ENCODE results near the gene BOD1L2.

Gene BOD1L2

DNA sequence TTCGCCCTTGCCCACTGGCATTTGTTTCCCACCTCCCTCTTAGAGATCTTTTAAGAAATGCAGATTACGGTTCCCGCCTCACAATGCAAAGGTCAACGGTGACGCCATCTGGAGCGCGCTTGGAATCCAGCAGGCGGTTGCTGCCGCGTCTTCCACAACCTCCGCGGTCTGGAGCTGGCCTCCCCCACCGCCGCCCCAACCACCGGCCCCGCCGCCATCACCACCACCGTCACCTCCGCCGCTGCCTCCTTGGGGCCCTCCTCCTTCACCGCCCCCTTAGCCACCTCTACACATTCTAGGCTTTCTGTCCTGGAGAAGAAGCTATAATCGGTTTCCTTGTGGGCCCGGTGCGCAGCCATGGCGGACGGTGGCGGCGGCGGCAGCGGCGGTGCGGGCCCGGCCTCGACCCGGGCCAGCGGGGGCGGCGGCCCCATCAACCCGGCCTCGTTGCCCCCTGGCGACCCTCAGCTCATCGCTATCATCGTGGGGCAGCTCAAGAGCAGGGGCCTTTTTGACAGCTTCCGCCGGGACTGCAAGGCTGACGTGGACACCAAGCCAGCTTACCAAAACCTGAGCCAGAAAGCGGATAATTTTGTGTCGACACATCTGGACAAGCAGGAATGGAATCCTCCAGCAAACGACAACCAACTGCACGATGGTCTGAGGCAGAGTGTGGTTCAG, at the start of gene BOD1L2:
Gene BOD1L2 (plus strand): TSS at position 132 of the 681 bp plus-strand sequence. CDS start 226 bp downstream, at position 358.
- no peak for DNase-seq (ENCODE audit: low read depth in 3 of 3)

DNA sequence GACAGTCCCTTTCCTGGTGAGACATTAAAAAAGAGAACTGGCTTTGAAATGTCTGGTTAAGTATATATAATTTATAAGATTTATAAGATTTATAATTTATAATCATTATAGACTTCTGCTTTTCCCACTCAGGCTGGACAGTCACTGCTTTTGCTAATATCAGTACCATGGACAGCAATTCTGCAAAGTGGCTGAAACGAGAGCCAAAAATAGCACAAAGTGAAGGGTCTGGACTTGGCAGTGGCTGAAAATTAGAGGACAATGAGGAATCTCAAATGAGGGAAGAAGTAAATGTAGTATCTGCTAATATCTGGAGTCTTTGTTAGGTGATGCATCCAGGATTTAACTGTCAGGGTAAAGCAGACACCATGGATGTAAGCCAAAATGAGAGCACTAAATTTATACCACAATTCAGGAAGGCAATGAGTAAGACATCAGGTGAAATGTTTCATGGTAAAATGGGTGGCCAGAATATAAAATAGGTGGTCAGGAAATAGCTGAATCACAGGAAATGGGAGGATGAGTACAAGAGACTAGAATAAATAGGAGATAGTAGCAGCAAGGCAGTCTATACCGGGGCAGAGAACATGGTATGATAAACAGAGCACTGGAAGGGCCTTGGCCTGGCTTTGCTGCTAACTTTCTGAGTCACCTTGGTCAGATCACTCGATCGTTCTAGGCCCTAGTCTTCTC, 39.6 kb upstream of the BOD1L2 start:
- DNase-seq (ENCODE audit: low read depth in 3 of 3) = no peak

DNA sequence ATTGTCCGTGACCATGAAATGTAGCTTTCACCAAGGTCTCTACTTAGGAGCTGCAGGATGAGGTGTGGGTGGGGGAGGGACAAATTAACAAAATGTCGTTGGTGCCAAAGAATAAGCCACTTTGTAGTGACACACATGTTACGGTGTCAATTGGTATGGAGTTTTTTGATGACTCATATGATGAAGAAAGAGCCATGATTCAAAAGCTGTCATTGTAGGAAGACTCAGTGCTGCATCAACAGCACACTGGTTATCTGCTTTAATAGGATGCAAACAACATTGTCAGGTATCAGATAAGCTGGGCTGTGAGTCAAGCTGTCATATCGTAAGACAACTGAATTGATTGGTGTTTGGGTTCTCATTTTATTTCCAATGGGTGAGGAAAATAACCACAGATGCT, 36.6 kb upstream of the BOD1L2 start:
- no peak for DNase-seq (ENCODE audit: low read depth in 3 of 3)

DNA sequence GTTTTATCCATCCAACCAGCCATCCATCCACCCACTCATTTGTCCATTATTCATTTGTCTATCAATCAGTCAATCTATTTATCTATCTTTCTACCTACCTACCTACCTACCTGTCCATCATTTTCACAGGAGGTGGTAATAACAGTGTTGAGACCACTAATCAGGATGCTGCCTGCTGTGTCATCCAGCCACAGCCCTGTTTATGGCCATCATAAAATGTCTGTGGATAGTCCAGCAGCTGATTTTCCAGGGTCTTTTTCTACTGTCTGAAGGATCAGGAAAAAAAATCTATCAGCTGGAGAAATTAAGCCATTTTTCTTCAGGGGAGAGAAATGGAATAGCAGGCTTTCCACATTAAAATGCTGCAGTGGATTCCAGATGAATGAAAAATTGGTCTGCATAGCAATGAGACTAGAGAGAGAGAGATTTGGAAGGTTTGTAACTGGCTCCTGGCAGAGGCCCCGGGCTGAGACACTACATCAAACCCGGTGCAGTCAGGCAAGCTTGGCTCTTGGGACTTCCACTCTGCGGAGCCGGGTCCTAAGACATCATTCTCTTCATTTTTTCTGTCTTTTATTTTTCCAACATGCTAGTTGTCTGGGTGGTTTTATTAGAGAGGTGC, 33.0 kb upstream of the BOD1L2 start:
- no peak for DNase-seq (ENCODE audit: low read depth in 3 of 3)

DNA sequence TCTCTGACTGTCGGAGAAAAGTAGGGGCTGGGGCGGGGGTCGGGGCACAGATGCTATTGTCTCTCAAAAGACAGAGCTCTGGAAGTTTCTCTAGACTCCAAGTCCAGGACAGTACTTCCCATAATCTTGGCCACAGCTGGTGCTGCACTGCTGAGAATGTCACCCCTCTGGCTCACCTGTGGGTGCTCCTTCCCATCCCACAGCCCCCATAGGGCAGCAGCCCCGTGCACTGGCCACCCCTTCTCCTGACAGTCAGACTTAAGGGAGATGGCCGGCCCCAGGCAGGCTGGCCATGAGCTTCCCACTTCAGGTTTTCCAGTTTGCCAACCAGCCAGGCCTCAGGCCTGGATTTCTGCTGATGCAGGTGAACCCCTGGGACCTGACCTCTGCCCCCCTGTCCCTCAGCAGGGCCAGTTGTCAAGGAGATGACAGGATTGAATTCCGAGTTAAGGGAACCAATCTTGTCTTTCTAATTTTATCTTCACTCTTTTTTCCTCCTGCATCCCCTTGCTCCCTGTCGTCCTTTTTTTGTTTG, 30.2 kb upstream of the BOD1L2 start:
- no peak for DNase-seq (ENCODE audit: low read depth in 3 of 3)

DNA sequence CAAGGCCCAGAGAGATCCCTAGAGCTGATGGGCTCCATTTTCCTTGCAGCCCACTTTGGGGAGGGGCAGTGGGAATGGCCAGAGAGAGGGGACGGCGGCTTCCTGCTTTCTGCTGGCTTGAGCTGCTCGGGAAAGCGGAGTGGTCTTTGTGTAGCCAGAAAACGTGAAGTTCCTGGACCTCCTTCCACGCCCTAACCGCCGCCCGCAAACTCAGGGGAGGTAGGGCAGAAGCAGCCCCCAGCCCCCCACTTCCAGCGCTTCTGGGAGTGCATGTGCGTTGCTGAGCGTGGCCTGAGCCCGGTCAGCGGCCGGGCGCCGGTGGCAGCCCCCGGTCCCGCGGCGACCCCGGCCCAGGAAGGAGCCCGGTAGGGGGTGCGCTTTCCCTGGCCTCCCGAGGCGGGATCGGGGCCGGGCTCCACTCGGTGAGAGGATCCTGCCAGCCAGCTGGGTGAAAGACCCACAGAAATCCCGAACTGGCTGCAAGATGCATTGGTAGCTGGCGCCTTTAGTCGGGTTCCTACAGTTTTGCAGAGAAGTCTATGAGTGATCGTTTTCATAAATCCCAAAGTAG, 25.3 kb upstream of the BOD1L2 start:
- no peak for DNase-seq (ENCODE audit: low read depth in 3 of 3)

DNA sequence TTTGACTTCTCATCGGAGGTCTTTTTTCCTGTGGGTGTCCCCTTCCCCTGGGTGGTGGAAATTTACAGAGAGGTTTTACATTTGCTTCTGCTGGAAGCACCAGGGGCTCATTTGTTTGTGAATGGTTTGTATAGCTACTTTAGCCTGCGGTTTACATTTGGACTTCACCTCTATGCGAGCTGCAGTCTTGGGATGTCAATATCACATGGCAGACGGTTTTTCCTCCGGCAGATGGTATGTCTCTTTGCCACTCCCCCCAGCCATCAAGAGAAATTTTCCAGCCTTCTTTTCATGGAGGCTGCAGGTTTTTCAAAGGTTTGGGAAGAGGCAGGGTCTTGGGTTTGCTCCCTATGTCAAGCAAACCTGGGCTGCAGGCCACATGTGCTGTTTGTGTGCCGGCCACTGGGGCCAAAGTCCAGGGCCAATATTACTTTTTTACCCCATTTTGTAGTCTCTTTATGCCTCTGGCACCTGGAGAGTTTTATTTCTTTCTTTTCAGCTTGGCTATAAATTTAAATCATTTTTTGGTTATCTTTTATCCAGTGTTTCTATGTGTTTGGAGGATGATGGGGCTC, 23.9 kb upstream of the BOD1L2 start:
- DNase-seq (ENCODE audit: low read depth in 3 of 3) = no peak

DNA sequence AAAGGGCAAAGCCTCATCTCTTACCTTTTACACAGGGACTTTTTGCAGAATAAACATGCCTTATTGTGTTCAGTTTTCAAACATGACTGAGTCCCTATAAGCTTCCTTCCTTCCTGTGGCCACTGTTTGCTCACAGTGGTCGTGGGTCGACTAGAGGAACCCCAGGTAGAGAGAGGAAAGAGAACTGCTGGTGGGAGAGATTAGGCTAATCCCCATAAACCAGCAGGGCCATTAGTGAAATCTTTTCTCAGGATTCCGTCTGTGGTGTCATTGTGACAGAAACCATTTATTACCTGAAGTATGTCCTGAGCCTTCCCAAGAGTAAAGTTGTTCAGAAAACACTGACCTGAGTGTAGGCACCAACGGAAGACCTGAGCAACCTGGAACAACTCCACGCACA, 21.3 kb upstream of the BOD1L2 start:
- no peak for DNase-seq (ENCODE audit: low read depth in 3 of 3)

DNA sequence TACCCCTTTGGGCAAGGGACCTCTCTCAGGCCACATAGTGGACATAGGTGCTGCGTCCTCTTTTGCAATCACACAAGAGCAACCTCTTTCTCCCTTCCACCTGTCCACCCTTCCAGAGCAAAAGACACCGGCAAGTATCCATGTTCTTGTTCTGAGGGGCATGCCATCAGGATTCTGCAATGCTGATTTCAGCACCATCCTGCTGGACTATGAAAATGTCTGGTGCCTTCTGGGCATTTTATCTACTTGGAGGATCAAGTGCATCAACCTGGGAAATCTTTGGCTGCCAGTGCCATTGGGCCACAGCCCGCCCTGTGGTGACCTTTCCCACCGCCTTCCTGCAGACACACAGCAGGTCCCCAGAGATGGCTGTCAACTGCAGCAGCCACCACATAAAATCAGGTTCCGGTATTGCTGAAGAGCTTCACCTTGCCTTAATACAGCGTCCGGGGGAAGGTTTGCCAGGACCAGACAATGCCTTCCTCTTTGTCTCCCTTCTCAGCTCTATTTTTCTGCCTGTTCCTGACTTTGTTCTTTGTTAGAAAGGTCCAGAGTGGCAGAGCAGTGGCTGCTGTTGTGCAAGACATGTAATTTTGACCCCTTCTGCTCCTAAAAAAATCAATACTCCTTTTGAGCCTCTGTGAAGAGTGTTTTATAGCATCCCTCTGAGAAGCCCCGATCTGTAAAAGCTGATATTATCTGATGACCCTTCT, 18.5 kb upstream of the BOD1L2 start:
- DNase-seq (ENCODE audit: low read depth in 3 of 3) = no peak

DNA sequence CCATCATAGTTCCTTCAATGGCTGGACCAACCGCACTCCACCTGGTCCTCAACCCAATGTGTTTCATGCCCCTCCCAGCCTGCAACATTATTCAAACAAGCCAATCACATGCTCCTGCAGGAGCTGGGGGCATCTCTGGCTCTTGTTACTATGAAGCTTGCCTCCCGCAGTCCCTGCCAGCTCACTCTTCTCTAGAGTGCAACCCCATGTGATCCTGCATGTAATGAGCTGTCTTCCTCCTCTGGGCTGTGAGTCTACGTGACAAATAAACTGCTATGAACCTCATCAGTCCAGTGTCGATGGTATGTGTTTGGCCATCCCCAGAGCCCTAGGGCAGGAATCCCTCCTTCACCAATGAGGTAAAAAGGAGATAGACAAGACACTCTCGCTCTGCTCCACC, 15.8 kb upstream of the BOD1L2 start:
- no peak for DNase-seq (ENCODE audit: low read depth in 3 of 3)

DNA sequence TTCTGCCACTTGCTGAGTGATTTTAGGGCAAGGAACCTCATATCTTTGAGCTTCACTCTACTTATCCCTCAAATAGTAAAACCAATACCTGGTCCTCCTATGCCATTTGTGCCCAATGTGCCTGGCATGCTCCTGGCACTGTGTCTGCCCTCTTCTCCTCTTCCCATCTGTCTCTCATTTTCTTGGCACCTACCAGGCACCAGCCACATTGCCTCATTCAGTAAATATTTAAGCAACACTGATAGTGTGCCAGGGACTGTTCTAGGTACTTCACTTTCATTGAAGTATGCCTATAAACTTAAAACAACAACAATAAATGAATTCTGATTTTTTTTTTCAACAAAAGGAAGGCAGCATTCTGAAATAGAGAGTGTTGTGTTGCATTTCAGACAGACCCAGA, 15.1 kb upstream of the BOD1L2 start:
- DNase-seq (ENCODE audit: low read depth in 3 of 3) = no peak

DNA sequence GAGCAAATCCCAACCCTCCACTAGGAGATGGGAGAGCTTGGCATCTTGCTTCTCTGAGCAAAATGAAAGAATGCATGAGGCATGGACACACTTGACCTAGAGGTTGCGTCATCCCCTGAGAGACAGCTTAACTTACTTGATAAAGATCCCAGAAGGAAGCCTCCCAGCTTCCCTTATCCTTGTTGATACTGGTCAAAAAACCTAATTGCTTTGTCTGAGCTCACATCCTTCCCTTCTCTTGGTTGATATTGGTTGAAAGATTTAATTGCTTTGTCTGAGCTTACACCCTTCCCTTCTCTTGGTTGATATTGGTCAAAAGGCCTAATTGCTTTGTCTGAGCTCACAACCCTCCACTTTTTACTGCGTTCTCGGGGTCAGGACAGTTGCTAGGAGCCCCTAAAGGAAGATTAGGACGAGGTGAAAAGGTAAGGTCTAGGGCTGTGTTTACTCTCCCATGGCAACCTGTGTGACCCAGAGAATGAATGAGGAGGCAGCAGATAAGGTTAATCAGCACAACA, 12.2 kb upstream of the BOD1L2 start:
- DNase-seq (ENCODE audit: low read depth in 3 of 3) = no peak

DNA sequence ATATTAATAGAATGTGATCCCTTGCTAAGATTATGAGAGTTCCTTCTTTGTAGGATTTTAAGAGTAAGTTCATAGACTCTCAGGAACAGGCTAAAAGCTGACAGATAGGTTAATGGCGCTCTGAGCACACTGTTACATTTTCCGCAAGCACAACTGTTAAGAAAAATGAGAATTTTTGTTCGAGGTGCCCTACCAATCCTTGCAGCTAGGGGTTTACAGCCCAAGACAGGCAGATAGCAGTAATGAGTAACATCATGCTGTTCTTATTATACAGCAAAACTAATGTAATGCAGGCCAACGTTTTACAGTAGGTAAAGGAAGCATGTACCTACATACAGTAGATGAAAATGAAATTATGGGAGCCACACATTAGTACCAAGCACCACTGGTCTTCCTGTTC, 11.2 kb upstream of the BOD1L2 start:
- no peak for DNase-seq (ENCODE audit: low read depth in 3 of 3)

DNA sequence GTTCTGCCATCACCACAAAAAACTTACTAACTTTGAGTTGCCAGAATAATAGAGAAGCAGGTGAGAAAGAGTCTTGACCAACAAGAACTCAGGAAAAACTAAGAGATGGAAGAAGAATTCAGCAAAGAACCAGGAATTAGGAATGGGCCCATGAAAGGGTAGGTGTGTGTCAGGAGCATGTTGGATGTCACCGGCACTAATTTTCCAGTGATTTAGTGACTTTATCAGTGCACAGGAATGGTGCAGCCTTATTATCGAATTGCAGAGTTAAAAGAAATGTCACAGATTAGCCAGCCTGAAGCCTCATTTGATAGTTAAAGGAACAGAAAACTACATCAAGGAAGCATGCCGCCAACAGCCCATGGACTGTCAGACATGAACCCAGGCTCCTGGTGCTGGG, 9.0 kb upstream of the BOD1L2 start:
- no peak for DNase-seq (ENCODE audit: low read depth in 3 of 3)

DNA sequence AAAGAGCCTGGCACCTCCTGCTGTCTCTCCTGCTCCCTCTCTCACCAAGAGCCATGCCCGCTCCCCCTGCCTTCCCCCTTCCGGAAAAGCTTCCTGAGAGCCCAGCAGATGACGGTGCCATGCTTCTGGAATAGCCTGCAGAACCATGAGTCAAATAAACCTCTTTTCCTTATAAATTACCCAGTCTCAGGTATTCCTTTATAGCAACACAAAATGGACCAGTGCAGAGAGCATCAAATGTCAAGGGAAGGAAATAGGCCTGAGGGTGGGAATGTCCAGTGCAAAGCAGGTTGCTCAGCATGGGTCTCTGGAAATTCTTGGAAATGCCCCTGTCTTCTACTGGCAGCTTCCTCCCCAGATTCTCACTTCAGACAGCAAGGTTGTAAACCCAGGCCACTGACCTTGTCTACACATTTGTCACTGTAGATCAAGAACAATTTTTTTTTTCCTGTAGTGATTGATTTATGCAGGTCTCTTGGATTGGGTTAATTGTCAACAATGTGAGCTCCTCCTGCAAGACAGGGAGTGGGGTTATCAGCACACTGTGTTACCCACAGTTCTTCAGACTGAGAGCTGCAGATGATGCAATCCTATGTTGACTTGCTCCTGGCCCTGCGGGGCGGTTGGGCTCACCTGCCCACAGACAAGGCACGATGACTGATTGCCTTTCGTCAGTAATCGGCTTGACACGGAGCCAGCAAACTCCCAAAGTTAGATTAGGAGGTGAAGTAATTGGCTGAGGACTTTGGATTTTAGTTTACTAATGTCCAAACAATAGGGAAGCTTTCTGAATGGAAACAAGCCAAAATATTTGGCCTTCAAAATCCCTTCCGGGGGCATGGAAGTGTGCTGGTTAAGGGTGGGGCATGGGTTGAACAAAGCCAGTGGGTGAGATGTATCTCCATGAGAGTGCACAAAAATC, 5.4 kb upstream of the BOD1L2 start:
- no peak for DNase-seq (ENCODE audit: low read depth in 3 of 3)

DNA sequence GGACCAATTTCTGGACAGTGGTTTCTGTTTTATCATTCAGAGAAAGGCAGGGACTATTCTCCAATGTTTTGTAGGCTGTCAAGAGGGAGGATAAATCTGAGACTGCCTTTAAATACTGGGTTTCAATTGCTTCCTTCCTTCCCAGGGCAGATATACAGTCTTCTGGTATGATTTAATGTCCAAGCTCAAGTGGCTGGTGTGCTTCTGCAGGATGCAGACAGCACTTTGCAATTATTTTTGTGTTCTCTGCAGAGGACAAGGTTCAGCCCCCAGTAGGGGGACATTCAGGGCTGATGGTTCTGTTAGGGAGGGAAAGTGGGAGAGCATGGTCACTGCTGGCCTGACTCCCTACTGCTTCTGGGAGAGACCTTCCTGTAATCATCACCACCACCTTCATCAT, 4.6 kb upstream of the BOD1L2 start:
- no peak for DNase-seq (ENCODE audit: low read depth in 3 of 3)

DNA sequence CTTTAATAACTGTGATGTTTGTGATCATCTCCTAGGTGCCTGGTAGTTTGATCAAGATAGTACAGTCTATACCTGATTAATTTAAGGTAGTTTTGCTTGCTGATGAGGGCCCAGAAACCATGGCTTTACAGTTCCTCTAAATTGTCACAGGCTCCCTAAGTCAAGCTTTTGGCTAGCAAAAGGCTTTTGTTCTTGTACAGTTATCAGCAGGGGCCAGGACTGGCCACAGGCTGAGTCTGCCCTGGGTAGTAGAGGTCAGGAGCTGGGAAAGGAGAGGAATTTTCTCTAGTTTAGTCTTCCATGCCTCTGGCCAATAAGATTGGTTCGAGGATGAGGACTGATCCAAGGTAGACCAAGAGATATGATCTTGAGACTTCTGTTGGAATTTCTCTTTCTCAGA, 3.6 kb upstream of the BOD1L2 start:
- no peak for DNase-seq (ENCODE audit: low read depth in 3 of 3)

DNA sequence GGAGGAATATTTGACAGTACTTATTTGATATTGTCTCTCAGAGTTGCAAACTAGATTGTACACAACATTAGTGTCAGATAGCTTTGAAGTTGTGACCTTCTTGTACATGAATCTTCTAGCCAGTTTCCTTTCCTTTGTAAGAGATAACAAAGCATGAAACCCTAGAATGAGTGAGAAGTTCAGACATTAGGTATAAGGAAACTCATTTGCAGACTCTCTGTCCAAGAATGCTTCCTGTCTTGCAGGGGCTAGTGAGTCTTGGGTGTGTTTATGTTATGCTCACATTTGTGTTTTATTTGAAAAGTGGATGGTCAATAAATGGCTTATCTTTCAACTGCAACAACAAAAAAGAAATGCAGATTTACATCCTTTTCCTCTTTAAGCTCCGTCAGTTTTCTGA, 1.4 kb downstream of the BOD1L2 start:
- no peak for DNase-seq (ENCODE audit: low read depth in 3 of 3)

DNA sequence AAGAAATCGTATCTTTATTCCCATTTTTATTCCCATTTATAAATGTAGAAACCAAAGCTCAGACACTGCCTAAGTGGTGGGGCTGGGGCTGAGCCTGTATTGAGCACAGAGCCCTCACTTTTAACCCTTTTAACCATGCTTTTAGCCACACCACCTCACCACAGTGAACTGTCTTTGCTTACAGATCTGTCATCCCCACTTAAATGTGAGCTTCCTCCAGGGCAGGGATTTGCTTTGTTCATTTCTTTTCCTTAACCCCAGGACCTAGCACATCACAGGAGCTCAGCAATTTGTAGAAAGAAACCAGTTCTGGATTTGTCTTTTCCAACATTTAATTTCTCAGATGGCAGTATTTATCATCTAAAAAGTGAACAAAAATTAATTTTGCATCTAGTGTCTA, 2.2 kb downstream of the BOD1L2 start:
- no peak for DNase-seq (ENCODE audit: low read depth in 3 of 3)

DNA sequence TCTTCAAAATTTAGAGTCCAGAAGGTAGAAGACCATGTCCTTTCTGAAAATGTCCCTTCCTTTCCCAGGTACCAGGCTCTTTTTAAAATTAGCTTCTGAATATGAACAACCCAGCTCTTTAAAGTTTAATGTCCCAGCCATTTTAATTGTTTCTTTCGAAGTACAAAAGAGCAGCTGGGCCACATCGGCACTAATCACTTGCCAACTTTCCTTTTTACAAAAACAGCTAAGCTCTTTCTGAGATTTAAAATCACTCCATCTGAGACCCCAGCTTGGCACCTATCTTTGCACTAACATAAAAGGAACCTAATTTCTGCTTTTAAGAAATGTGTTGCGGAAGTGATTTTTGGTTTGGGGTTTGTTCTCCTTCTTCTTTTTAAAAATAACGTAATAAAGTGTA, 2.6 kb downstream of the BOD1L2 start:
- no peak for DNase-seq (ENCODE audit: low read depth in 3 of 3)
